HepG2 (cell line): ENCODE results near the gene THRAP3. TPM values are rescaled to one million over a fixed set of nuclear protein-coding genes. Genes with fewer than 3 reads are reported as not detected.
A peak's percentile ranks its signal among the peaks of the same experiment; 100 is the strongest.

ENCODE experiments used
- BORCS8-MEF2B ChIP-seq: sonication (generic); formaldehyde crosslinking; IDR thresholded peaks from 2 replicates; pipeline ENCODE4 v1.8.0; 2022; ENCODE audit warnings: mild to moderate bottlenecking, missing genetic modification reagents
- CCAR2 ChIP-seq: fragments of 200-400 bp; formaldehyde crosslinking; optimal IDR thresholded peaks from 2 replicates; pipeline ENCODE3; 2018; ENCODE audit warnings: low read depth, mild to moderate bottlenecking, low read length, moderate library complexity
- HDAC1 ChIP-seq: sonication (generic); formaldehyde crosslinking; IDR thresholded peaks from 2 replicates; pipeline ENCODE4 v1.5.1; 2020; ENCODE audit warnings: mild to moderate bottlenecking, missing genetic modification reagents
- MAFF ChIP-seq: IDR thresholded peaks from 2 replicates; pipeline ENCODE4 v1.6.1; 2011; ENCODE audit warnings: low read depth, low read length, improper control_type of control experiment
- MLXIP ChIP-seq: sonication (generic); formaldehyde crosslinking; IDR thresholded peaks from 2 replicates; pipeline ENCODE4 v1.9.0; 2021; ENCODE audit warnings: missing genetic modification reagents, borderline replicate concordance
- POLR2AphosphoS5 ChIP-seq: IDR thresholded peaks from 2 replicates; pipeline ENCODE4 v1.6.1; 2012; ENCODE audit warnings: low read depth, low read length
- SRY ChIP-seq: sonication (generic); formaldehyde crosslinking; IDR thresholded peaks from 2 replicates; pipeline ENCODE4 v1.8.0; 2022; ENCODE audit warnings: mild to moderate bottlenecking, missing genetic modification reagents
- ZBTB44 ChIP-seq: sonication (generic); formaldehyde crosslinking; IDR thresholded peaks from 2 replicates; pipeline ENCODE4 v1.4.0; 2020; ENCODE audit warnings: missing genetic modification reagents
- ZBTB7B ChIP-seq: sonication (generic); formaldehyde crosslinking; IDR thresholded peaks from 2 replicates; pipeline ENCODE4 v1.4.0; 2020; ENCODE audit warnings: missing genetic modification reagents
- ZMAT3 ChIP-seq: sonication (generic); formaldehyde crosslinking; conservative IDR thresholded peaks from 2 replicates; pipeline ENCODE4 v1.7.0; 2021; ENCODE audit warnings: missing genetic modification reagents
- ZNF44 ChIP-seq: sonication (generic); formaldehyde crosslinking; IDR thresholded peaks from 2 replicates; pipeline ENCODE4 v1.5.1; 2020; ENCODE audit warnings: mild to moderate bottlenecking, missing genetic modification reagents
- ZNF883 ChIP-seq: sonication (generic); formaldehyde crosslinking; IDR thresholded peaks from 2 replicates; pipeline ENCODE4 v1.5.1; 2020; ENCODE audit warnings: mild to moderate bottlenecking, missing genetic modification reagents; ENCODE audit errors: not compliant biosample characterization
- polyA plus RNA-seq, 8 experiments: library from polyadenylated mRNA; depleted of rRNA in 3 of 8; stranded (reverse) in 7 of 8; unstranded in 1 of 8; fragments of >200 nt; fragmentation: Illumina TruSeq in 4 of 8; extraction: Trizol in 4 of 8; gene quantifications; 2 replicates each; pipeline versions ENCODE4 v1.2.1 to v1.2.3, GENCODE V29; 2011 to 2016; ENCODE audit warnings: low read depth in 4 of 8, missing spikeins in 1 of 8, mixed read lengths in 1 of 8; ENCODE audit not compliant: insufficient read depth in 1 of 8
- total RNA-seq, 5 experiments: library from RNA; depleted of rRNA; stranded (reverse); fragments of >200 nt; fragmentation: Illumina TruSeq; extraction: Trizol; gene quantifications; 2 replicates each; pipeline ENCODE4 v1.2.3, GENCODE V29; 2016; ENCODE audit warnings: low read depth in 1 of 5
- TF ChIP-seq, protein P1 (sequence below): sonication (generic); formaldehyde crosslinking; conservative IDR thresholded peaks from 2 replicates; pipeline ENCODE4 v1.4.0; 2020; ENCODE audit warnings: missing genetic modification reagents
- TF ChIP-seq, protein P2 (sequence below): sonication (generic); formaldehyde crosslinking; IDR thresholded peaks from 2 replicates; pipeline ENCODE4 v1.5.1; 2020; ENCODE audit warnings: mild to moderate bottlenecking, moderate library complexity, missing genetic modification reagents
- TF ChIP-seq, protein P3 (sequence below): sonication (generic); formaldehyde crosslinking; IDR thresholded peaks from 2 replicates; pipeline ENCODE4 v1.5.1; 2020; ENCODE audit warnings: missing genetic modification reagents, mild to moderate bottlenecking, borderline replicate concordance
- TF ChIP-seq, protein P4 (sequence below): fragments of 450-650 bp; IDR thresholded peaks from 2 replicates; pipeline ENCODE4 v1.6.1; 2017

THRAP3 gene
- total and polyA plus RNA-seq, 2 of the 13 experiments (the other 11 are each of a cell fraction or from before 2014, with no cell fraction given): 45.0 to 92.6 TPM

- TF ChIP-seq, protein P1, sequence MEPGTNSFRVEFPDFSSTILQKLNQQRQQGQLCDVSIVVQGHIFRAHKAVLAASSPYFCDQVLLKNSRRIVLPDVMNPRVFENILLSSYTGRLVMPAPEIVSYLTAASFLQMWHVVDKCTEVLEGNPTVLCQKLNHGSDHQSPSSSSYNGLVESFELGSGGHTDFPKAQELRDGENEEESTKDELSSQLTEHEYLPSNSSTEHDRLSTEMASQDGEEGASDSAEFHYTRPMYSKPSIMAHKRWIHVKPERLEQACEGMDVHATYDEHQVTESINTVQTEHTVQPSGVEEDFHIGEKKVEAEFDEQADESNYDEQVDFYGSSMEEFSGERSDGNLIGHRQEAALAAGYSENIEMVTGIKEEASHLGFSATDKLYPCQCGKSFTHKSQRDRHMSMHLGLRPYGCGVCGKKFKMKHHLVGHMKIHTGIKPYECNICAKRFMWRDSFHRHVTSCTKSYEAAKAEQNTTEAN (CRISPR knock-in tag): no peak
- TF ChIP-seq SRY (CRISPR knock-in tag) (no peak), ZNF883 (CRISPR knock-in tag) (no peak), CCAR2 (no peak), ZNF44 (CRISPR knock-in tag) (no peak), ZMAT3 (CRISPR knock-in tag) (no peak), BORCS8-MEF2B (CRISPR knock-in tag) (no peak), POLR2AphosphoS5 (no peak), ZBTB44 (CRISPR knock-in tag) (no peak), ZBTB7B (CRISPR knock-in tag) (no peak), MLXIP (CRISPR knock-in tag) (no peak), MAFF (peak; percentile 81), HDAC1 (CRISPR knock-in tag) (peak; percentile 75; the same call in 1 of the 2 replicates)
- TF ChIP-seq, protein P2, sequence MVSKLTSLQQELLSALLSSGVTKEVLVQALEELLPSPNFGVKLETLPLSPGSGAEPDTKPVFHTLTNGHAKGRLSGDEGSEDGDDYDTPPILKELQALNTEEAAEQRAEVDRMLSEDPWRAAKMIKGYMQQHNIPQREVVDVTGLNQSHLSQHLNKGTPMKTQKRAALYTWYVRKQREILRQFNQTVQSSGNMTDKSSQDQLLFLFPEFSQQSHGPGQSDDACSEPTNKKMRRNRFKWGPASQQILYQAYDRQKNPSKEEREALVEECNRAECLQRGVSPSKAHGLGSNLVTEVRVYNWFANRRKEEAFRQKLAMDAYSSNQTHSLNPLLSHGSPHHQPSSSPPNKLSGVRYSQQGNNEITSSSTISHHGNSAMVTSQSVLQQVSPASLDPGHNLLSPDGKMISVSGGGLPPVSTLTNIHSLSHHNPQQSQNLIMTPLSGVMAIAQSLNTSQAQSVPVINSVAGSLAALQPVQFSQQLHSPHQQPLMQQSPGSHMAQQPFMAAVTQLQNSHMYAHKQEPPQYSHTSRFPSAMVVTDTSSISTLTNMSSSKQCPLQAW (CRISPR knock-in tag): no peak; the same call in 1 of the 2 replicates
- TF ChIP-seq, protein P3, sequence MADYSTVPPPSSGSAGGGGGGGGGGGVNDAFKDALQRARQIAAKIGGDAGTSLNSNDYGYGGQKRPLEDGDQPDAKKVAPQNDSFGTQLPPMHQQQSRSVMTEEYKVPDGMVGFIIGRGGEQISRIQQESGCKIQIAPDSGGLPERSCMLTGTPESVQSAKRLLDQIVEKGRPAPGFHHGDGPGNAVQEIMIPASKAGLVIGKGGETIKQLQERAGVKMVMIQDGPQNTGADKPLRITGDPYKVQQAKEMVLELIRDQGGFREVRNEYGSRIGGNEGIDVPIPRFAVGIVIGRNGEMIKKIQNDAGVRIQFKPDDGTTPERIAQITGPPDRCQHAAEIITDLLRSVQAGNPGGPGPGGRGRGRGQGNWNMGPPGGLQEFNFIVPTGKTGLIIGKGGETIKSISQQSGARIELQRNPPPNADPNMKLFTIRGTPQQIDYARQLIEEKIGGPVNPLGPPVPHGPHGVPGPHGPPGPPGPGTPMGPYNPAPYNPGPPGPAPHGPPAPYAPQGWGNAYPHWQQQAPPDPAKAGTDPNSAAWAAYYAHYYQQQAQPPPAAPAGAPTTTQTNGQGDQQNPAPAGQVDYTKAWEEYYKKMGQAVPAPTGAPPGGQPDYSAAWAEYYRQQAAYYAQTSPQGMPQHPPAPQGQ (CRISPR knock-in tag): no peak
- TF ChIP-seq, protein P4, sequence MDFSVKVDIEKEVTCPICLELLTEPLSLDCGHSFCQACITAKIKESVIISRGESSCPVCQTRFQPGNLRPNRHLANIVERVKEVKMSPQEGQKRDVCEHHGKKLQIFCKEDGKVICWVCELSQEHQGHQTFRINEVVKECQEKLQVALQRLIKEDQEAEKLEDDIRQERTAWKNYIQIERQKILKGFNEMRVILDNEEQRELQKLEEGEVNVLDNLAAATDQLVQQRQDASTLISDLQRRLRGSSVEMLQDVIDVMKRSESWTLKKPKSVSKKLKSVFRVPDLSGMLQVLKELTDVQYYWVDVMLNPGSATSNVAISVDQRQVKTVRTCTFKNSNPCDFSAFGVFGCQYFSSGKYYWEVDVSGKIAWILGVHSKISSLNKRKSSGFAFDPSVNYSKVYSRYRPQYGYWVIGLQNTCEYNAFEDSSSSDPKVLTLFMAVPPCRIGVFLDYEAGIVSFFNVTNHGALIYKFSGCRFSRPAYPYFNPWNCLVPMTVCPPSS: no peak
Measured at GRCh38 chr1:36248250-36248894, 24.1 kb downstream of the THRAP3 start (continued).
